K562 (cell line): Measurements from ENCODE around the gene CALHM2. TPM values are rescaled to one million over a fixed set of nuclear protein-coding genes. Genes with fewer than 3 reads are reported as not detected.

Experiments
- ATAC-seq: fragments of 200-7000 bp; cut with Tn5 transposase; 3 replicates; pipeline ENCODE4 v1.9.1; 2020; ENCODE audit warnings: moderate library complexity
- BruUV-seq: library from RNA; stranded (reverse); fragments of 400-500 nt; replicated peaks from 2 replicates; lab custom pipeline; 2021; lab: Mats Ljungman, UMichigan
- CTCF ChIA-PET: fragments of 300-600 bp; formaldehyde crosslinking; extraction: SDS; loops from one replicate; lab custom pipeline; 2021; ENCODE audit warnings: low intra/inter-chr PET ratio; lab: Yijun Ruan, JAX
- POLR2A ChIA-PET: fragments of 300-600, 350-650 bp; sonication (Branson Sonifier 250); formaldehyde crosslinking; extraction: SDS; loops from one replicate; lab custom pipeline; 2021; ENCODE audit warnings: antibody characterized with exemption, inconsistent platforms; lab: Yijun Ruan, JAX
- DNase-seq, 4 experiments: peaks; one replicate each; pipeline versions ENCODE4 v3.0.0 to v3.0.0-alpha.2; 2011 to 2018; ENCODE audit warnings: low spot score in 3 of 4, mixed read lengths in 3 of 4; ENCODE audit errors: extremely low read depth in 1 of 4
- FAIRE-seq: peaks from 2 replicates; lab custom pipeline; 2011; peaks lifted over from hg19 to GRCh38; lab: Jason Lieb, UNC
- H2AFZ ChIP-seq: 2 replicates; pipeline ENCODE4 v1.6.0; 2011; ENCODE audit warnings: low read depth, low read length, control low read depth, inconsistent platforms
- H3K27ac ChIP-seq: fragments of 200-600 bp; 3 replicates; pipeline ENCODE4 v1.8.0; 2011; ENCODE audit warnings: low read depth, mild to moderate bottlenecking, control low read depth, inconsistent platforms, low read length, moderate library complexity, mixed read lengths; ENCODE audit errors: extremely low read depth
- H3K27me3 ChIP-seq, 2 experiments: fragments of 300-600 bp in 1 of 2; 2 replicates in 1 of 2; 3 replicates in 1 of 2; pipeline versions ENCODE4 v1.6.0 to v1.8.0; 2011; ENCODE audit warnings: inconsistent platforms in 2 of 2, low read length in 2 of 2, mild to moderate bottlenecking in 1 of 2, mixed read lengths in 1 of 2, moderate library complexity in 1 of 2; ENCODE audit not compliant: control insufficient read depth in 2 of 2, insufficient read depth in 2 of 2
- H3K36me3 ChIP-seq: fragments of 300-600 bp; 3 replicates; pipeline ENCODE4 v1.8.0; 2011; ENCODE audit warnings: mild to moderate bottlenecking, low read length, inconsistent platforms; ENCODE audit not compliant: control insufficient read depth, insufficient read depth
- H3K4me1 ChIP-seq, 2 experiments: fragments of 200-600 bp in 1 of 2; replicated peaks in 1 of 2; 2 replicates in 1 of 2; 3 replicates in 1 of 2; pipeline versions ENCODE4 v1.5.1 to v1.8.0; 2011; ENCODE audit warnings: inconsistent platforms in 2 of 2, low read length in 2 of 2, mild to moderate bottlenecking in 1 of 2, mixed read lengths in 1 of 2, moderate library complexity in 1 of 2; ENCODE audit not compliant: control insufficient read depth in 2 of 2, insufficient read depth in 2 of 2
- H3K4me2 ChIP-seq: 2 replicates; pipeline ENCODE4 v1.6.1; 2011; ENCODE audit warnings: low read length, control low read depth, inconsistent platforms, mixed read lengths; ENCODE audit not compliant: insufficient read depth
- H3K4me3 ChIP-seq: fragments of 200-600 bp; sonication (generic), shearing (Covaris generic); 2 replicates; pipeline ENCODE4 v1.5.1; 2016; ENCODE audit warnings: control low read depth, inconsistent platforms
- H3K79me2 ChIP-seq: fragments of 200-600 bp; 3 replicates; pipeline ENCODE4 v1.8.0; 2011; ENCODE audit warnings: low read length, inconsistent platforms; ENCODE audit not compliant: control insufficient read depth, insufficient read depth
- H3K9ac ChIP-seq, 2 experiments: 2 replicates each; pipeline versions ENCODE4 v1.6.0 to v1.6.1; 2011; ENCODE audit warnings: low read depth in 2 of 2, low read length in 2 of 2, control low read depth in 1 of 2, inconsistent platforms in 1 of 2, mild to moderate bottlenecking in 1 of 2, mixed read lengths in 1 of 2; ENCODE audit not compliant: insufficient read depth in 1 of 2
- H3K9me1 ChIP-seq: one replicate; pipeline ENCODE4 v1.6.0; 2011; ENCODE audit warnings: inconsistent platforms, mild to moderate bottlenecking, low read length, moderate library complexity; ENCODE audit not compliant: control insufficient read depth, insufficient read depth
- H3K9me3 ChIP-seq: replicated peaks from 2 replicates; pipeline ENCODE4 v1.5.1; 2011; ENCODE audit warnings: low read depth, low read length, inconsistent platforms; ENCODE audit not compliant: control insufficient read depth, insufficient read depth
- H4K20me1 ChIP-seq: replicated peaks from 2 replicates; pipeline ENCODE4 v1.6.1; 2011; ENCODE audit warnings: low read length, inconsistent platforms, mixed read lengths; ENCODE audit not compliant: control insufficient read depth, insufficient read depth
- EGR1 ChIP-seq: fragments of 450-650 bp; conservative IDR thresholded peaks from 2 replicates; pipeline ENCODE4 v1.6.1; 2017; ENCODE audit warnings: mild to moderate bottlenecking
- HMG20B ChIP-seq: fragments of 250-450 bp; sonication (Bioruptor Pico); IDR thresholded peaks from 2 replicates; pipeline ENCODE4 v1.5.0; 2021; ENCODE audit warnings: mild to moderate bottlenecking
- MAFG ChIP-seq: fragments of 450-650 bp; conservative IDR thresholded peaks from 2 replicates; pipeline ENCODE4 v1.6.1; 2016; ENCODE audit warnings: missing genetic modification characterization, missing compliant biosample characterization
- NELFE ChIP-seq: IDR thresholded peaks from 2 replicates; pipeline ENCODE4 v1.6.1; 2011; ENCODE audit warnings: mild to moderate bottlenecking; ENCODE audit not compliant: insufficient read depth, insufficient read length
- RFX1 ChIP-seq: fragments of 450-650 bp; IDR thresholded peaks from 2 replicates; pipeline ENCODE4 v1.6.1; 2016; ENCODE audit warnings: mild to moderate bottlenecking, moderate library complexity
- ZNF253 ChIP-seq: fragments of 250-450 bp; sonication (Bioruptor Pico); conservative IDR thresholded peaks from 2 replicates; pipeline ENCODE4 v1.6.1; 2021; ENCODE audit warnings: mild to moderate bottlenecking
- ZNF316 ChIP-seq: fragments of 450-650 bp; IDR thresholded peaks from 2 replicates; pipeline ENCODE4 v1.6.1; 2016
- WGBS: fragments of 100-300 bp; shearing (Covaris generic); methylation state at CpG from one replicate; pipeline ENCODE4 v1.1.6; 2016; ENCODE audit warnings: low coverage, mixed read lengths; ENCODE audit not compliant: insufficient coverage; ENCODE audit errors: missing lambda C conversion rate; 5-methylcytosine and 5-hydroxymethylcytosine counted together
- in situ Hi-C: fragments of 300-500 bp; cut with MboI; formaldehyde crosslinking; loops from 4 replicates; pipeline ENCODE4 v1.15.0; 2018; ENCODE audit warnings: inconsistent platforms, mixed read lengths
- intact Hi-C: fragments of 100-400 bp; cut with micrococcal nuclease; formaldehyde crosslinking; loops from 2 replicates; pipeline ENCODE4 v1.14.2; 2022
- polyA plus RNA-seq, 8 experiments: library from polyadenylated mRNA; depleted of rRNA in 4 of 8; stranded (reverse) in 5 of 8; unstranded in 3 of 8; fragments of >200 nt; fragmentation: Nextera tagmentation in 2 of 8; fragmentation: Illumina TruSeq in 1 of 8; extraction: Ambion mirVana in 2 of 8; extraction: Trizol in 1 of 8; gene quantifications; 2 replicates each; pipeline versions ENCODE4 v1.2.1 to v1.2.3, GENCODE V29; 2011 to 2014; ENCODE audit warnings: inconsistent platforms in 1 of 8, missing spikeins in 1 of 8
- total RNA-seq, 7 experiments: library from RNA; depleted of rRNA in 6 of 7; stranded (reverse); fragments of >200 nt in 6 of 7; fragmentation: Illumina TruSeq in 2 of 7; extraction: Trizol in 2 of 7; gene quantifications; 2 replicates each; pipeline versions ENCODE4 v1.2.1 to v1.2.3, GENCODE V29; 2011 to 2021; ENCODE audit warnings: low replicate concordance in 1 of 7
- TF ChIP-seq, protein P1 (sequence below): fragments of 450-650 bp; IDR thresholded peaks from 2 replicates; pipeline ENCODE4 v1.6.1; 2018; ENCODE audit warnings: mild to moderate bottlenecking, low read depth; ENCODE audit not compliant: partially characterized antibody
- TF ChIP-seq, protein P2 (sequence below): fragments of 200-800 bp; sonication (Bioruptor generic); IDR thresholded peaks from 2 replicates; pipeline ENCODE4 v1.6.1; 2017; ENCODE audit warnings: missing genetic modification characterization, missing compliant biosample characterization
- TF ChIP-seq, protein P3 (sequence below): fragments of 450-650 bp; IDR thresholded peaks from 2 replicates; pipeline ENCODE4 v1.6.1; 2016; ENCODE audit warnings: borderline replicate concordance

Gene CALHM2
- total and polyA plus RNA-seq, 9 of the 15 experiments (the other 6 are each of a cell fraction or from before 2014, with no cell fraction given), result 0.08 to 0.14 (median 0.13) TPM; not detected in 6

DNA sequence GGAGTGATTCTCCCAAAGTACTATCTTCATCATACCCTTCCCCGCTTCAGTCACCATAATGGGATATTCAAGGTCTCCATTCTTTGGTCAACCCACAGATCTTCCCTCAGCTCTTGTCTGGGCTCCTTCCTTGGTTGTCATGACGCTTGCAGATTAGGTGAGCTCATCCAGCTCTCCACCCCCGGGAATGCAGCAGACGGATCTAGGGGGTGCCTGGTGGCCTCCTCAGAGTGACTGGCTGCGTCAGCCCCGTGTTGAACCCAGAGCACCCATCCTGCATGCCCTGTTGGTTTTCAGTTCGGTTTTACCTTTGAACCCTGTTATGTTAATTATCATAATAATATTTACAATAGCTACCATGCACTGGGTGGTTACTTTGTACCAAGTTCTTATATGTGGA lies 47.7 kb upstream of the CALHM2 start:
- in situ Hi-C loops (no loop called here), intact Hi-C loops (loop anchor here (5.0 kb wide), 1 partner anchor 42 kb away; no protein-coding TSS in a partner anchor)
- Histone ChIP-seq H3K9me3 (no peaks in the 10 kb centered on the region), H4K20me1 (no peaks in the 10 kb centered on the region), H3K4me3 (no peak overlapping the region), H3K27me3 (peaks cover 15 to 43% of the 10 kb centered on the region in 2 experiments; a peak in 3 of 5 replicates), H2AFZ (no peak overlapping the region), H3K27ac (no peak overlapping the region), H3K9me1 (no peaks in the 10 kb centered on the region), H3K9ac (no peak overlapping the region), H3K79me2 (no peaks in the 10 kb centered on the region), H3K36me3 (no peaks in the 10 kb centered on the region), H3K4me2 (no peak overlapping the region), H3K4me1 (peaks cover 0 to 9% of the 10 kb centered on the region in 2 experiments; a peak in 4 of 5 replicates)
- TF ChIP-seq EGR1 (peak; percentile 50), NELFE (no peak), HMG20B (no peak), RFX1 (peak; percentile 43)
- FAIRE-seq (no peak), DNase-seq (no peak), ATAC-seq (no peak)
- CTCF ChIA-PET, result no interaction called here
- POLR2A ChIA-PET, result interaction anchor here (1.2 kb wide), 1 partner anchor 9 kb away, joined by 3 read pairs; no protein-coding TSS in a partner anchor
- no TSS peak for BruUV-seq
- 1% methylated on average over 7 of the region's 7 CpGs for WGBS

DNA sequence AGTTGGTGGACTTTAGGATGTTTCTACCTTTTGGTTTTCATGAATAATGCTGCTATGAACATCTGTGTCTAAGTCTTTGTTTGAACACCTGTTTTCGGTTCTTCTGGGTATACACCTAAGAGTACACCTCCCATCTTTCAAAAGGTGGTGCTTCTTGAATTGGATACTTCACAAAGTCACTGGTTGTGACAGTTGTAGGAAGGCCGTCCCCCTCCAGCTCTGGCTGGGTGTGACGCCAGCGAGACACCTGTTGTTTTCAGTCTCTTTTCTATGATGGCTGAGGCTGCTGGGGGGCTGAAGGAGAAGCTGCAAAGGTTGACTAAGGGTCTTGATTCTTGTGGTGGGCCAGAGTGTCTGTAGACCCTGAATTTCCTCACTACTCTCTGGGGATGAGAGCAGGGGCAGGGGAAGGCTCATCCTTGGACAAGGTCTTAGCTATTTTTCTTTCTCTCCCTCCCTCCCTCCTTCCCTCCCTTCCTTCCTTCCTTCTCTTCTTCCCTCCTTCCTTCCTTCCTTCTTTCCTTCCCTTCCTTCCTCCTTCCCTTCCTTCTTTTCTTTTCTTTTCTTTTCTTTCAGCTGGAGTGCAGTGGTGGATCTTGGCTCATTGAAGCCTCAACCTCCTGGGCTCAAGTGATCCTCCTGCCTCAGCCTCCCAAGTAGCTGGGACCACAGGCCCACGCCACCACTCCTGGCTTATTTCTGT lies 46.9 kb upstream of the CALHM2 start:
- H3K4me2 ChIP-seq, result no peak overlapping the region
- ATAC-seq, result no peak
- no peak overlapping the region for H3K4me3 ChIP-seq
- no peak overlapping the region for H2AFZ ChIP-seq
- in situ Hi-C loops, result no loop called here
- no peak overlapping the region for H3K27ac ChIP-seq
- intact Hi-C loops, result no loop called here
- DNase-seq, result no peak
- no peak overlapping the region for H3K9ac ChIP-seq
- ChIA-PET POLR2A (interaction anchor here (1.2 kb wide), 1 partner anchor 8 kb away, joined by 3 read pairs; no protein-coding TSS in a partner anchor), CTCF (no interaction called here)
- no TSS peak for BruUV-seq
- peaks cover 18 to 51% of the 10 kb centered on the region in 2 experiments; a peak in 3 of 5 replicates for H3K27me3 ChIP-seq
- H3K36me3 ChIP-seq, result no peaks in the 10 kb centered on the region
- no peaks in the 10 kb centered on the region for H3K9me3 ChIP-seq
- no peaks in the 10 kb centered on the region for H4K20me1 ChIP-seq
- FAIRE-seq, result no peak
- H3K9me1 ChIP-seq, result no peaks in the 10 kb centered on the region
- 0% methylated on average over 5 of the region's 5 CpGs for WGBS
- H3K4me1 ChIP-seq, result peaks cover 1 to 5% of the 10 kb centered on the region in 2 experiments; a peak in 3 of 5 replicates
- no peaks in the 10 kb centered on the region for H3K79me2 ChIP-seq
- TF ChIP-seq MAFG (tag) (no peak), ZNF316 (no peak), ZNF253 (CRISPR knock-in tag) (no peak)
- TF ChIP-seq, protein P1, sequence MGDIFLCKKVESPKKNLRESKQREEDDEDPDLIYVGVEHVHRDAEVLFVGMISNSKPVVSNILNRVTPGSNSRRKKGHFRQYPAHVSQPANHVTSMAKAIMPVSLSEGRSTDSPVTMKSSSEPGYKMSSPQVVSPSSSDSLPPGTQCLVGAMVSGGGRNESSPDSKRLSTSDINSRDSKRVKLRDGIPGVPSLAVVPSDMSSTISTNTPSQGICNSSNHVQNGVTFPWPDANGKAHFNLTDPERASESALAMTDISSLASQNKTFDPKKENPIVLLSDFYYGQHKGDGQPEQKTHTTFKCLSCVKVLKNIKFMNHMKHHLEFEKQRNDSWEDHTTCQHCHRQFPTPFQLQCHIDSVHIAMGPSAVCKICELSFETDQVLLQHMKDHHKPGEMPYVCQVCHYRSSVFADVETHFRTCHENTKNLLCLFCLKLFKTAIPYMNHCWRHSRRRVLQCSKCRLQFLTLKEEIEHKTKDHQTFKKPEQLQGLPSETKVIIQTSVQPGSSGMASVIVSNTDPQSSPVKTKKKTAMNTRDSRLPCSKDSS, result no peak
- TF ChIP-seq, protein P2, sequence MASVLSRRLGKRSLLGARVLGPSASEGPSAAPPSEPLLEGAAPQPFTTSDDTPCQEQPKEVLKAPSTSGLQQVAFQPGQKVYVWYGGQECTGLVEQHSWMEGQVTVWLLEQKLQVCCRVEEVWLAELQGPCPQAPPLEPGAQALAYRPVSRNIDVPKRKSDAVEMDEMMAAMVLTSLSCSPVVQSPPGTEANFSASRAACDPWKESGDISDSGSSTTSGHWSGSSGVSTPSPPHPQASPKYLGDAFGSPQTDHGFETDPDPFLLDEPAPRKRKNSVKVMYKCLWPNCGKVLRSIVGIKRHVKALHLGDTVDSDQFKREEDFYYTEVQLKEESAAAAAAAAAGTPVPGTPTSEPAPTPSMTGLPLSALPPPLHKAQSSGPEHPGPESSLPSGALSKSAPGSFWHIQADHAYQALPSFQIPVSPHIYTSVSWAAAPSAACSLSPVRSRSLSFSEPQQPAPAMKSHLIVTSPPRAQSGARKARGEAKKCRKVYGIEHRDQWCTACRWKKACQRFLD (CRISPR knock-in tag), result no peak
- TF ChIP-seq, protein P3, sequence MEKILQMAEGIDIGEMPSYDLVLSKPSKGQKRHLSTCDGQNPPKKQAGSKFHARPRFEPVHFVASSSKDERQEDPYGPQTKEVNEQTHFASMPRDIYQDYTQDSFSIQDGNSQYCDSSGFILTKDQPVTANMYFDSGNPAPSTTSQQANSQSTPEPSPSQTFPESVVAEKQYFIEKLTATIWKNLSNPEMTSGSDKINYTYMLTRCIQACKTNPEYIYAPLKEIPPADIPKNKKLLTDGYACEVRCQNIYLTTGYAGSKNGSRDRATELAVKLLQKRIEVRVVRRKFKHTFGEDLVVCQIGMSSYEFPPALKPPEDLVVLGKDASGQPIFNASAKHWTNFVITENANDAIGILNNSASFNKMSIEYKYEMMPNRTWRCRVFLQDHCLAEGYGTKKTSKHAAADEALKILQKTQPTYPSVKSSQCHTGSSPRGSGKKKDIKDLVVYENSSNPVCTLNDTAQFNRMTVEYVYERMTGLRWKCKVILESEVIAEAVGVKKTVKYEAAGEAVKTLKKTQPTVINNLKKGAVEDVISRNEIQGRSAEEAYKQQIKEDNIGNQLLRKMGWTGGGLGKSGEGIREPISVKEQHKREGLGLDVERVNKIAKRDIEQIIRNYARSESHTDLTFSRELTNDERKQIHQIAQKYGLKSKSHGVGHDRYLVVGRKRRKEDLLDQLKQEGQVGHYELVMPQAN, result no peak
